Endothelial cell of umbilical vein (primary cell): ENCODE measurements around the gene MINPP1. TPM values are rescaled to one million over a fixed set of nuclear protein-coding genes. Genes with fewer than 3 reads are reported as not detected.

Experiments
- BruUV-seq: library from RNA; stranded (reverse); fragments of 400-500 nt; replicated peaks from 2 replicates; lab custom pipeline; 2021; lab: Mats Ljungman, UMichigan
- CTCF ChIA-PET: fragments of 300-600, 350-600 bp; sonication (Branson Sonifier 250); formaldehyde crosslinking; loops from one replicate; lab custom pipeline; 2021; ENCODE audit warnings: antibody characterized with exemption, inconsistent platforms; lab: Charles Lee
- POLR2A ChIA-PET: fragments of 300-600, 350-600 bp; sonication (Branson Sonifier 250); formaldehyde crosslinking; loops from one replicate; lab custom pipeline; 2021; ENCODE audit warnings: antibody characterized with exemption, inconsistent platforms; lab: Charles Lee
- DNase-seq: peaks from one replicate; pipeline ENCODE4 v3.0.0-alpha.2; 2011; ENCODE audit warnings: low read depth, low spot score
- FAIRE-seq: peaks from 2 replicates; lab custom pipeline; 2011; peaks lifted over from hg19 to GRCh38; lab: Jason Lieb, UNC
- H2AFZ ChIP-seq: 2 replicates; pipeline ENCODE4 v1.6.0; 2012; ENCODE audit warnings: low read depth, low read length, control low read depth, inconsistent platforms
- H3K27ac ChIP-seq: 2 replicates; pipeline ENCODE4 v1.5.1; 2011; ENCODE audit warnings: low read depth, mild to moderate bottlenecking, control low read depth, low read length, moderate library complexity; ENCODE audit not compliant: insufficient read depth
- H3K27me3 ChIP-seq, 2 experiments: 2 replicates each; pipeline versions ENCODE4 v1.6.0 to v1.6.1; 2011; ENCODE audit warnings: low read length in 2 of 2, mixed read lengths in 1 of 2; ENCODE audit not compliant: control insufficient read depth in 2 of 2, insufficient read depth in 2 of 2
- H3K36me3 ChIP-seq, 2 experiments: 2 replicates in 1 of 2; 3 replicates in 1 of 2; pipeline ENCODE4 v1.5.1; 2011; ENCODE audit warnings: low read length in 2 of 2, mild to moderate bottlenecking in 1 of 2, moderate library complexity in 1 of 2; ENCODE audit not compliant: control insufficient read depth in 2 of 2, insufficient read depth in 2 of 2; ENCODE audit errors: extremely low read depth in 1 of 2
- H3K4me1 ChIP-seq: 3 replicates; pipeline ENCODE4 v1.5.1; 2011; ENCODE audit warnings: mild to moderate bottlenecking, low read length; ENCODE audit not compliant: control insufficient read depth, insufficient read depth; ENCODE audit errors: extremely low read depth
- H3K4me2 ChIP-seq: 2 replicates; pipeline ENCODE4 v1.6.1; 2011; ENCODE audit warnings: low read length, control low read depth, mixed read lengths; ENCODE audit not compliant: insufficient read depth
- H3K4me3 ChIP-seq, 3 experiments: fragments of 200-600 bp in 1 of 3; sonication (generic), shearing (Covaris generic) in 1 of 3; replicated peaks in 1 of 3; 2 replicates each; pipeline ENCODE4 v1.5.1; 2011 to 2016; ENCODE audit warnings: control low read depth in 3 of 3, low read length in 3 of 3, mild to moderate bottlenecking in 2 of 3, inconsistent platforms in 1 of 3, low read depth in 1 of 3, moderate library complexity in 1 of 3; ENCODE audit not compliant: insufficient read depth in 1 of 3
- H3K79me2 ChIP-seq: 2 replicates; pipeline ENCODE4 v1.6.0; 2012; ENCODE audit warnings: low read length, inconsistent platforms; ENCODE audit not compliant: control insufficient read depth, insufficient read depth
- H3K9ac ChIP-seq: replicated peaks from 2 replicates; pipeline ENCODE3; 2011; ENCODE audit warnings: low read length, control low read depth; ENCODE audit not compliant: insufficient read depth; ENCODE audit errors: extremely low read depth
- H3K9me1 ChIP-seq: replicated peaks from 3 replicates; pipeline ENCODE4 v1.6.0; 2011; ENCODE audit warnings: mild to moderate bottlenecking, low read length; ENCODE audit not compliant: control insufficient read depth, insufficient read depth; ENCODE audit errors: extremely low read depth
- H3K9me3 ChIP-seq: replicated peaks from 2 replicates; pipeline ENCODE4 v1.5.1; 2012; ENCODE audit warnings: low read length, inconsistent platforms; ENCODE audit not compliant: control insufficient read depth, insufficient read depth
- H4K20me1 ChIP-seq: replicated peaks from 2 replicates; pipeline ENCODE3; 2011; ENCODE audit warnings: mild to moderate bottlenecking, low read length; ENCODE audit not compliant: control insufficient read depth, insufficient read depth; ENCODE audit errors: extremely low read depth
- CTCF ChIP-seq, 2 donors: IDR thresholded peaks; 1 replicate in 1 of 2; 2 replicates in 1 of 2; pipeline ENCODE4 v1.5.1; 2011; ENCODE audit warnings: low read length in 2 of 2, mild to moderate bottlenecking in 2 of 2, moderate library complexity in 2 of 2, control low read depth in 1 of 2, inconsistent platforms in 1 of 2, low read depth in 1 of 2; ENCODE audit not compliant: insufficient read depth in 1 of 2; ENCODE audit errors: extremely low read depth in 1 of 2
- EZH2 ChIP-seq: IDR thresholded peaks from 2 replicates; pipeline ENCODE4 v1.6.1; 2012; ENCODE audit warnings: borderline replicate concordance, low read depth, mild to moderate bottlenecking, moderate library complexity, low read length, inconsistent platforms; ENCODE audit not compliant: severe bottlenecking
- FOS ChIP-seq: IDR thresholded peaks from 2 replicates; pipeline ENCODE4 v1.6.1; 2011; ENCODE audit warnings: mild to moderate bottlenecking, low read length, moderate library complexity, borderline replicate concordance; ENCODE audit not compliant: insufficient read depth
- GATA2 ChIP-seq: IDR thresholded peaks from 2 replicates; pipeline ENCODE4 v1.7.0; 2011; ENCODE audit warnings: low read depth, mild to moderate bottlenecking, moderate library complexity, mixed read lengths, low read length; ENCODE audit not compliant: insufficient read length, insufficient read depth
- JUN ChIP-seq: IDR thresholded peaks from 2 replicates; pipeline ENCODE4 v1.6.1; 2011; ENCODE audit warnings: borderline replicate concordance, low read depth; ENCODE audit not compliant: insufficient read length, insufficient read depth
- MAX ChIP-seq: IDR thresholded peaks from 2 replicates; pipeline ENCODE4 v1.6.1; 2011; ENCODE audit not compliant: insufficient read depth, insufficient read length
- MYC ChIP-seq: IDR thresholded peaks from one replicate; pipeline ENCODE4 v1.6.1; 2011; ENCODE audit warnings: mild to moderate bottlenecking, low read depth, low read length
- POLR2A ChIP-seq: IDR thresholded peaks from 2 replicates; pipeline ENCODE4 v1.6.1; 2012; ENCODE audit warnings: low read depth, mild to moderate bottlenecking, control low read depth, low read length
- POLR2AphosphoS5 ChIP-seq: IDR thresholded peaks from 2 replicates; pipeline ENCODE4 v1.6.1; 2012; ENCODE audit warnings: low read depth, mild to moderate bottlenecking, control low read depth, low read length, moderate library complexity; ENCODE audit not compliant: insufficient read depth
- dilution Hi-C: fragments of 300-500 bp; cut with MboI; formaldehyde crosslinking; loops from one replicate; pipeline ENCODE4 v1.15.0; 2019; ENCODE audit warnings: low sequenced_read_pairs; ENCODE audit not compliant: extremely low pct_ligation_motif_present
- intact Hi-C: fragments of 100-400 bp; cut with micrococcal nuclease; formaldehyde crosslinking; loops from one replicate; pipeline ENCODE4 v1.10.0; 2022
- polyA plus RNA-seq, 4 experiments: library from polyadenylated mRNA; depleted of rRNA in 3 of 4; stranded (reverse) in 3 of 4; unstranded in 1 of 4; fragments of >200 nt; gene quantifications; 2 replicates each; pipeline versions ENCODE4 v1.2.1 to v1.2.3, GENCODE V29; 2011 to 2012; ENCODE audit warnings: missing spikeins in 1 of 4
- total RNA-seq: library from RNA; stranded (reverse); gene quantifications from 2 replicates; pipeline ENCODE4 v1.2.3, GENCODE V29; 2021

MINPP1 gene
- total and polyA plus RNA-seq, 2 donors (not counting 3 experiments of a cell fraction or from before 2014, with no cell fraction given), result 11.7 to 23.8 TPM

GRCh38 chr10:87545783-87546182 is 41.1 kb downstream of the MINPP1 start:
- no TSS peak for BruUV-seq
- H3K9me1 ChIP-seq, result no peaks in the 10 kb centered on the region
- TF ChIP-seq FOS (no peak), POLR2A (no peak), JUN (no peak), CTCF (IDR thresholded peaks at IDR 0.05; ENCODE audit: extremely low read depth in 1 of 2, insufficient read depth in 1 of 2, low read depth in 1 of 2, low read length in 2 of 2) (no peak), POLR2AphosphoS5 (no peak)
- CTCF ChIA-PET, result no interaction called here
- DNase-seq, result no peak
- no peak overlapping the region for H3K9ac ChIP-seq
- intact Hi-C loops (no loop called here), dilution Hi-C loops (no loop called here)
- H3K4me2 ChIP-seq, result no peak overlapping the region
- no peaks in the 10 kb centered on the region for H3K36me3 ChIP-seq
- no peak overlapping the region for H3K4me3 ChIP-seq
- no peak for FAIRE-seq
- no peaks in the 10 kb centered on the region for H3K27me3 ChIP-seq
- H3K9me3 ChIP-seq, result no peaks in the 10 kb centered on the region
- peaks cover 12% of the 10 kb centered on the region for H3K4me1 ChIP-seq
- no peak overlapping the region for H2AFZ ChIP-seq
- H3K79me2 ChIP-seq, result no peaks in the 10 kb centered on the region
- POLR2A ChIA-PET, result no interaction called here
- H4K20me1 ChIP-seq, result no peaks in the 10 kb centered on the region
- H3K27ac ChIP-seq, result no peak overlapping the region

- no TSS peak for BruUV-seq
These were observed 41.5 kb downstream of the MINPP1 start for GRCh38 chr10:87546210-87546609.

More at GRCh38 chr10:87546210-87546609, 41.5 kb downstream of the MINPP1 start:
- Histone ChIP-seq H3K9ac (no peak overlapping the region), H3K79me2 (no peaks in the 10 kb centered on the region), H3K4me2 (no peak overlapping the region), H3K9me3 (no peaks in the 10 kb centered on the region), H4K20me1 (no peaks in the 10 kb centered on the region), H3K4me3 (no peak overlapping the region), H3K27me3 (no peaks in the 10 kb centered on the region), H3K27ac (no peak overlapping the region), H3K9me1 (no peaks in the 10 kb centered on the region), H2AFZ (no peak overlapping the region), H3K36me3 (no peaks in the 10 kb centered on the region), H3K4me1 (peaks cover 12% of the 10 kb centered on the region)
- CTCF ChIA-PET, result no interaction called here
- intact Hi-C loops, result no loop called here
- TF ChIP-seq GATA2 (no peak), MAX (no peak), EZH2 (no peak), FOS (no peak), POLR2A (no peak), JUN (no peak), POLR2AphosphoS5 (no peak), CTCF (IDR thresholded peaks at IDR 0.05; ENCODE audit: extremely low read depth in 1 of 2, insufficient read depth in 1 of 2, low read depth in 1 of 2, low read length in 2 of 2) (no peak), MYC (no peak)
- no peak for DNase-seq
- POLR2A ChIA-PET, result no interaction called here
- no peak for FAIRE-seq
- dilution Hi-C loops, result no loop called here
